Measurements from ENCODE around the gene F13A1. TPM values are rescaled to one million over a fixed set of nuclear protein-coding genes. Genes with fewer than 3 reads are reported as not detected.

Gene F13A1
- total and polyA plus RNA-seq, 8 donors = 1.7 to 58.7 (median 10.4) TPM

GRCh38 chr6:6221787-6222535 lies 98.5 kb downstream of the F13A1 start:
- 38 to 47% methylated on average over 7 of the region's 7 CpGs for WGBS, 2 donors
- no peak for DNase-seq
- no peak for ATAC-seq
- Histone ChIP-seq H3K27ac (no peak overlapping the region), H3K36me3 (no peaks in the 10 kb centered on the region), H3K4me3 (no peak overlapping the region), H3K27me3 (peaks cover 0 to 4% (median 0%) of the 10 kb centered on the region in 4 donors), H3K4me1 (no peaks in the 10 kb centered on the region), H3K9me3 (no peaks in the 10 kb centered on the region)
- no peak for FAIRE-seq
- TF ChIP-seq, protein P1, sequence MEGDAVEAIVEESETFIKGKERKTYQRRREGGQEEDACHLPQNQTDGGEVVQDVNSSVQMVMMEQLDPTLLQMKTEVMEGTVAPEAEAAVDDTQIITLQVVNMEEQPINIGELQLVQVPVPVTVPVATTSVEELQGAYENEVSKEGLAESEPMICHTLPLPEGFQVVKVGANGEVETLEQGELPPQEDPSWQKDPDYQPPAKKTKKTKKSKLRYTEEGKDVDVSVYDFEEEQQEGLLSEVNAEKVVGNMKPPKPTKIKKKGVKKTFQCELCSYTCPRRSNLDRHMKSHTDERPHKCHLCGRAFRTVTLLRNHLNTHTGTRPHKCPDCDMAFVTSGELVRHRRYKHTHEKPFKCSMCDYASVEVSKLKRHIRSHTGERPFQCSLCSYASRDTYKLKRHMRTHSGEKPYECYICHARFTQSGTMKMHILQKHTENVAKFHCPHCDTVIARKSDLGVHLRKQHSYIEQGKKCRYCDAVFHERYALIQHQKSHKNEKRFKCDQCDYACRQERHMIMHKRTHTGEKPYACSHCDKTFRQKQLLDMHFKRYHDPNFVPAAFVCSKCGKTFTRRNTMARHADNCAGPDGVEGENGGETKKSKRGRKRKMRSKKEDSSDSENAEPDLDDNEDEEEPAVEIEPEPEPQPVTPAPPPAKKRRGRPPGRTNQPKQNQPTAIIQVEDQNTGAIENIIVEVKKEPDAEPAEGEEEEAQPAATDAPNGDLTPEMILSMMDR (IDR thresholded peaks at IDR 0.05) = no peak
- intact Hi-C loops (cut with DNase I) = no loop called here

DNA sequence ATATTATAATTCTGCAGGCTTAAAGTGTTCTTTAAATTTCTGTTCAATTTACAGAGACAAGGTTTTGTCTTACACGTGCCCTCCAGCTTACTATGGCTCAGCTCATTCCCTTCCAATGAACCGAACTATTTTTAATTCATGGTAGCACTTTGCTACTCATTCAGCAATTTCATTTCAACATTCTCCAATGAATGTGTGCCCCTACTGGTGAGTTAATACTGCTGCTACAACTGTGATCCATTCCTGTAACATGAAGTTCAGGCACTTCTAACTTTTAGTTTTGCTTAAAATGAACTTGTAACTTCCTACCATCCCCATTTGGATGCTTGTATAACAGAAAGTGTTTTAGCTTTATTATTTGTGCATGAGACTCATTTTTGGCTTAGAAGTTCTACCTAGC lies 99.7 kb downstream of the F13A1 start:
- no peaks in the 10 kb centered on the region for H3K36me3 ChIP-seq
- no peak for ATAC-seq
- no peaks in the 10 kb centered on the region for H3K4me1 ChIP-seq
- WGBS, 2 donors = 44 to 70% methylated on average over 2 of the region's 2 CpGs
- no peak overlapping the region for H3K4me3 ChIP-seq
- intact Hi-C loops (cut with DNase I) = no loop called here
- no peak overlapping the region for H3K27ac ChIP-seq
- peaks cover 0 to 4% (median 0%) of the 10 kb centered on the region in 4 donors for H3K27me3 ChIP-seq
- H3K9me3 ChIP-seq = no peaks in the 10 kb centered on the region
- DNase-seq = no peak
- no peak for FAIRE-seq
- TF ChIP-seq, protein P1 (IDR thresholded peaks at IDR 0.05) = no peak

- no peak for ATAC-seq
- TF ChIP-seq, protein P1 (IDR thresholded peaks at IDR 0.05) = no peak
- DNase-seq = no peak
- no peaks in the 10 kb centered on the region for H3K9me3 ChIP-seq
- H3K27me3 ChIP-seq = peaks cover 0 to 4% (median 0%) of the 10 kb centered on the region in 4 donors
- no peaks in the 10 kb centered on the region for H3K4me1 ChIP-seq
- no peak for FAIRE-seq
- no peak overlapping the region for H3K4me3 ChIP-seq
- no peaks in the 10 kb centered on the region for H3K36me3 ChIP-seq
- whole genome bisulfite sequencing, 2 donors = 48 to 49% methylated on average over 3 of the region's 3 CpGs
- H3K27ac ChIP-seq = no peak overlapping the region
- intact Hi-C loops (cut with DNase I) = no loop called here
These were observed 100.7 kb downstream of the F13A1 start for GRCh38 chr6:6219716-6220115.

GRCh38 chr6:6218759-6219085 lies 101.7 kb downstream of the F13A1 start:
- WGBS, 2 donors = 60 to 77% methylated on average over 3 of the region's 3 CpGs
- Histone ChIP-seq H3K27me3 (peaks cover 0 to 4% (median 0%) of the 10 kb centered on the region in 4 donors), H3K27ac (no peak overlapping the region), H3K4me3 (no peak overlapping the region), H3K36me3 (no peaks in the 10 kb centered on the region), H3K4me1 (no peaks in the 10 kb centered on the region), H3K9me3 (no peaks in the 10 kb centered on the region)
- TF ChIP-seq, protein P1 (IDR thresholded peaks at IDR 0.05) = no peak
- intact Hi-C loops (cut with DNase I) = no loop called here
- ATAC-seq (peak in 1 of 4 donors; percentile 47), FAIRE-seq (no peak), DNase-seq (no peak)

All from pancreas (tissue), 10 donors.